ENCODE results near the gene PCSK1N. TPM values are rescaled to one million over a fixed set of nuclear protein-coding genes. Genes with fewer than 3 reads are reported as not detected.

The PCSK1N gene
- polyA plus RNA-seq, 1 of the 3 experiments (the other 2 are of a cell fraction), result 35.0 TPM

- H3K9me2 ChIP-seq, result no peaks in the 10 kb centered on the region
- no peaks in the 10 kb centered on the region for H3K79me2 ChIP-seq (ENCODE audit: insufficient read depth)
- no CpG with 5 or more reads among the region's 7 CpGs for WGBS (ENCODE audit: low lambda C conversion rate)
- H3K27ac ChIP-seq (ENCODE audit: low read depth in 2 of 2, low read length in 1 of 2), result no peak overlapping the region
- ChIA-PET POLR2A (no interaction called here), CTCF (no interaction called here)
- no peaks in the 10 kb centered on the region for H4K20me1 ChIP-seq (ENCODE audit: insufficient read depth)
- H2AFZ ChIP-seq (ENCODE audit: low read depth), result no peak overlapping the region
- H3F3A ChIP-seq (replicated peaks; ENCODE audit: insufficient read depth), result no peaks in the 10 kb centered on the region
- no peaks in the 10 kb centered on the region for H3K36me3 ChIP-seq (replicated peaks in 1 of 2; ENCODE audit: control insufficient read depth in 1 of 2, insufficient read depth in 2 of 2, low read length in 1 of 2)
- TF ChIP-seq MEF2A (IDR thresholded peaks at IDR 0.05; ENCODE audit: borderline replicate concordance, low read depth), result no peak
- no peak overlapping the region for H3K9ac ChIP-seq
- no peaks in the 10 kb centered on the region for H3K9me3 ChIP-seq
- no peak for DNase-seq
- H3K4me2 ChIP-seq, result no peak overlapping the region
- no peak overlapping the region for H3K4me3 ChIP-seq (ENCODE audit: low read depth in 2 of 2, low read length in 1 of 2)
- no peaks in the 10 kb centered on the region for H3K4me1 ChIP-seq (ENCODE audit: control insufficient read depth in 1 of 2, insufficient read depth in 2 of 2, low read depth in 1 of 2, low read length in 1 of 2)
- peaks cover 23% of the 10 kb centered on the region; the same call in 1 of the 2 replicates for H3K27me3 ChIP-seq (ENCODE audit: insufficient read depth)
These were observed 43.2 kb downstream of the PCSK1N start for GRCh38 chrX:48792219-48792618.

GRCh38 chrX:48791063-48791820 is 44.2 kb downstream of the PCSK1N start:
- H3K27ac ChIP-seq (ENCODE audit: low read depth in 2 of 2, low read length in 1 of 2), result no peak overlapping the region
- POLR2A ChIA-PET, result no interaction called here
- no peaks in the 10 kb centered on the region for H3K4me1 ChIP-seq (ENCODE audit: control insufficient read depth in 1 of 2, insufficient read depth in 2 of 2, low read depth in 1 of 2, low read length in 1 of 2)
- H3K9ac ChIP-seq, result no peak overlapping the region
- no peak overlapping the region for H2AFZ ChIP-seq (ENCODE audit: low read depth)
- WGBS (ENCODE audit: low lambda C conversion rate), result 36% methylated on average over 9 of the region's 11 CpGs
- CTCF ChIA-PET, result no interaction called here
- H4K20me1 ChIP-seq (ENCODE audit: insufficient read depth), result no peaks in the 10 kb centered on the region
- H3K4me3 ChIP-seq (ENCODE audit: low read depth in 2 of 2, low read length in 1 of 2), result no peak overlapping the region
- H3K79me2 ChIP-seq (ENCODE audit: insufficient read depth), result no peaks in the 10 kb centered on the region
- H3K4me2 ChIP-seq, result no peak overlapping the region
- H3F3A ChIP-seq (replicated peaks; ENCODE audit: insufficient read depth), result no peaks in the 10 kb centered on the region
- H3K9me3 ChIP-seq, result no peaks in the 10 kb centered on the region
- no peaks in the 10 kb centered on the region for H3K9me2 ChIP-seq
- no peak for DNase-seq
- H3K27me3 ChIP-seq (ENCODE audit: insufficient read depth), result peaks cover 31% of the 10 kb centered on the region; the same call in 1 of the 2 replicates
- TF ChIP-seq NRF1 (IDR thresholded peaks at IDR 0.05; ENCODE audit: low read depth, low read length) (no peak), MEF2A (IDR thresholded peaks at IDR 0.05; ENCODE audit: borderline replicate concordance, low read depth) (no peak), GATA2 (CRISPR knock-in tag; IDR thresholded peaks at IDR 0.05) (no peak), USF1 (IDR thresholded peaks at IDR 0.05; ENCODE audit: borderline replicate concordance, low read depth) (no peak), FOSL2 (IDR thresholded peaks at IDR 0.05; ENCODE audit: borderline replicate concordance, low read depth) (no peak), REST (IDR thresholded peaks at IDR 0.05; ENCODE audit: low read depth, low read length) (no peak), YY1 (IDR thresholded peaks at IDR 0.05; ENCODE audit: low read depth) (no peak)
- no peaks in the 10 kb centered on the region for H3K36me3 ChIP-seq (replicated peaks in 1 of 2; ENCODE audit: control insufficient read depth in 1 of 2, insufficient read depth in 2 of 2, low read length in 1 of 2)

Data from SK-N-SH (cell line).